ENCODE data around the gene PPP2R3A. TPM values are rescaled to one million over a fixed set of nuclear protein-coding genes. Genes with fewer than 3 reads are reported as not detected.
"Not testable (repeated sequence)": the region's sequence is repeated elsewhere in the genome, so short reads cannot be mapped to it uniquely, and the experiment has no call there.

PPP2R3A gene
- total RNA-seq, 2 donors from 2014 or later: 49.5 to 71.9 TPM

- H3K9me3 ChIP-seq: no peaks in the 10 kb centered on the region
- H3K27ac ChIP-seq: no peak overlapping the region
- H3K4me3 ChIP-seq: no peak overlapping the region
- no peak for DNase-seq (ENCODE audit: low spot score)
- no peak for TF ChIP-seq CTCF (IDR thresholded peaks at IDR 0.05)
- H3K36me3 ChIP-seq: no peaks in the 10 kb centered on the region
- no peaks in the 10 kb centered on the region for H3K27me3 ChIP-seq
- no peaks in the 10 kb centered on the region for H3K4me1 ChIP-seq
These were observed 155.1 kb downstream of the PPP2R3A start for GRCh38 chr3:136120373-136121348.

- H3K36me3 ChIP-seq: peaks cover 9% of the 10 kb centered on the region
- TF ChIP-seq CTCF (IDR thresholded peaks at IDR 0.05): no peak
- DNase-seq (ENCODE audit: low spot score): no peak
- H3K4me3 ChIP-seq: no peak overlapping the region
- H3K9me3 ChIP-seq: no peaks in the 10 kb centered on the region
- H3K27me3 ChIP-seq: no peaks in the 10 kb centered on the region
- H3K4me1 ChIP-seq: no peaks in the 10 kb centered on the region
- H3K27ac ChIP-seq: no peak overlapping the region
These were observed 156.5 kb downstream of the PPP2R3A start for GRCh38 chr3:136122006-136122405.

- not testable (repeated sequence) for H3K4me3 ChIP-seq
These were observed 166.1 kb downstream of the PPP2R3A start for GRCh38 chr3:136131647-136132046.

GRCh38 chr3:136134091-136134490 lies 168.6 kb downstream of the PPP2R3A start:
- Histone ChIP-seq H3K27ac (no peak overlapping the region), H3K4me1 (no peaks in the 10 kb centered on the region), H3K27me3 (no peaks in the 10 kb centered on the region), H3K4me3 (no peak overlapping the region), H3K36me3 (no peaks in the 10 kb centered on the region), H3K9me3 (no peaks in the 10 kb centered on the region)
- DNase-seq (ENCODE audit: low spot score): no peak
- TF ChIP-seq CTCF (IDR thresholded peaks at IDR 0.05): no peak

More at GRCh38 chr3:136131647-136132046, 166.1 kb downstream of the PPP2R3A start:
- not testable (repeated sequence) for H3K4me1 ChIP-seq; DNase-seq (ENCODE audit: low spot score); H3K27me3 ChIP-seq; H3K36me3 ChIP-seq; H3K27ac ChIP-seq; H3K9me3 ChIP-seq

GRCh38 chr3:136135039-136135802 lies 169.7 kb downstream of the PPP2R3A start:
- no peak for TF ChIP-seq CTCF (IDR thresholded peaks at IDR 0.05)
- H3K9me3 ChIP-seq: no peaks in the 10 kb centered on the region
- no peaks in the 10 kb centered on the region for H3K27me3 ChIP-seq
- H3K4me1 ChIP-seq: no peaks in the 10 kb centered on the region
- no peak for DNase-seq (ENCODE audit: low spot score)
- no peaks in the 10 kb centered on the region for H3K36me3 ChIP-seq
- H3K27ac ChIP-seq: no peak overlapping the region
- H3K4me3 ChIP-seq: no peak overlapping the region

GRCh38 chr3:136136454-136136853 lies 170.9 kb downstream of the PPP2R3A start:
- no peaks in the 10 kb centered on the region for H3K4me1 ChIP-seq
- no peaks in the 10 kb centered on the region for H3K27me3 ChIP-seq
- H3K9me3 ChIP-seq: no peaks in the 10 kb centered on the region
- no peaks in the 10 kb centered on the region for H3K36me3 ChIP-seq
- no peak overlapping the region for H3K4me3 ChIP-seq
- no peak for TF ChIP-seq CTCF (IDR thresholded peaks at IDR 0.05)
- no peak overlapping the region for H3K27ac ChIP-seq
- DNase-seq (ENCODE audit: low spot score): no peak

Measured in right atrium auricular region (tissue), 2 donors.